ENCODE data around the gene TMEM187. TPM values are rescaled to one million over a fixed set of nuclear protein-coding genes. Genes with fewer than 3 reads are reported as not detected.

The TMEM187 gene
- total RNA-seq, 1 donor from 2014 or later: 6.7 TPM

DNA sequence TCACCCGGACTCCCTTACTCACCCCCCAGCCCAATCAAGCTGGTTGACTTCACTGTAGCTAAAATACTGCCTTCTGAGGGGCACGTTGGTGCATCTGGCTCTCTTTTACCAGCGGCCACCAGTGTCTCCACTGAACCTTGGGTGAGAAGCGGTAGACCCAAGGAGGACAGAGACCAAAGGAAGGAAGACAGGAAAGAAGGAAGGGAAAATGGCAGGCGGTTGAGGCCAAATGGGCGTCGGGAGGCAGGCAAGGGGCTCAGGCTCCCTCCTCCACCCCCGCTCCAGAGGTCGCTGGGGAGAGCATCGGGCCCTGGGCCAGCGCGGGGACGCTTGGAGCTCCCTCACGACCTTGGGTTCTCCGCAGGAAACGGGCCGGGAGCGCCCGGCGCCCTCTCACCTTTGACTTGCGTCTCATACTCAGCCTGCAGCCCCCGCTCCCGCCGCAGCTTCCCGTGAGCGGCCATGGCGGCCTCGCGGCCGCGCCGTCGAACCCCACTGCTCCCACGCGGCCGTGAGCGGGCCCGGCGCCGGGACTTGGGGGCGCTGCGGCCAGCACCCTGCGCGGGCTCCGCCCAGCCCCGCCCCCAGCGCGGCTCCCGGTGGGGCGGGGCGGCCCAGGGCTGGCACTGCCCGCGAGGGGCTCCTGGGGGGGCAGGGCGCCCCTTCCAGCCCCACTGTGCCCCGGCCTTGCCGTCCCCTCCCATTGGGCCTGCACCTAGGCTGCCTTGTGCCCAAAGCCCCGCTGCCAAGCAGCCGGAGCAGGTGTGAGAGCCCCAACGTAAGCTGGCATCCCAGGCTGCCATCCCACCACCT is 46.6 kb upstream of the TMEM187 start, which contains the start of gene ARHGAP4:
TSS of gene ARHGAP4 (minus strand) at position 526 of the 813 bp plus-strand sequence. CDS start at position 464, 62 bp downstream.
- DNase-seq: no peak
- TF ChIP-seq, protein P1, sequence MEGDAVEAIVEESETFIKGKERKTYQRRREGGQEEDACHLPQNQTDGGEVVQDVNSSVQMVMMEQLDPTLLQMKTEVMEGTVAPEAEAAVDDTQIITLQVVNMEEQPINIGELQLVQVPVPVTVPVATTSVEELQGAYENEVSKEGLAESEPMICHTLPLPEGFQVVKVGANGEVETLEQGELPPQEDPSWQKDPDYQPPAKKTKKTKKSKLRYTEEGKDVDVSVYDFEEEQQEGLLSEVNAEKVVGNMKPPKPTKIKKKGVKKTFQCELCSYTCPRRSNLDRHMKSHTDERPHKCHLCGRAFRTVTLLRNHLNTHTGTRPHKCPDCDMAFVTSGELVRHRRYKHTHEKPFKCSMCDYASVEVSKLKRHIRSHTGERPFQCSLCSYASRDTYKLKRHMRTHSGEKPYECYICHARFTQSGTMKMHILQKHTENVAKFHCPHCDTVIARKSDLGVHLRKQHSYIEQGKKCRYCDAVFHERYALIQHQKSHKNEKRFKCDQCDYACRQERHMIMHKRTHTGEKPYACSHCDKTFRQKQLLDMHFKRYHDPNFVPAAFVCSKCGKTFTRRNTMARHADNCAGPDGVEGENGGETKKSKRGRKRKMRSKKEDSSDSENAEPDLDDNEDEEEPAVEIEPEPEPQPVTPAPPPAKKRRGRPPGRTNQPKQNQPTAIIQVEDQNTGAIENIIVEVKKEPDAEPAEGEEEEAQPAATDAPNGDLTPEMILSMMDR (IDR thresholded peaks at IDR 0.05; ENCODE audit: partially characterized antibody, unreplicated experiment): no peak
- peaks cover 3% of the 10 kb centered on the region for H3K9me3 Mint-ChIP-seq (ENCODE audit: unreplicated experiment)

DNA sequence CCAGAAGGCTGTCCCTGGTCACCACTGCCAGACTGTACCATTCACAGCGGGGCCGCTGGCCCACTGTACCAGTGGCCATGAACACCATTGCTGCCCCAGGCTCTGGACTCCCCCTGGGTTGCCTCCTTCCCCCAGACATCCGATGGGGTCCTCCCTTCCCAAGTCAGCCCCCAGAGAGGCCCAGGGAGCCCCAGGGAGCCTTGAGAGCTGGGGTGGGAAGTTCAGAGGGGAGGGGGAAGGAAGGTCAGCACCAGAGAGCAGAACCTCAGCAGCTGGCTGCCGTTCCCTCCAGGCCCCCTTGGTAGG is 46.0 kb upstream of the TMEM187 start:
- TF ChIP-seq, protein P1 (IDR thresholded peaks at IDR 0.05; ENCODE audit: partially characterized antibody, unreplicated experiment): no peak
- H3K9me3 Mint-ChIP-seq (ENCODE audit: unreplicated experiment): peaks cover 3% of the 10 kb centered on the region
- no peaks in the 10 kb centered on the region for H3K36me3 Mint-ChIP-seq (ENCODE audit: unreplicated experiment)
- H3K4me3 Mint-ChIP-seq (ENCODE audit: unreplicated experiment): no peak overlapping the region
- peaks cover 6% of the 10 kb centered on the region for H3K4me1 Mint-ChIP-seq (ENCODE audit: low read depth, unreplicated experiment)
- peaks cover 6% of the 10 kb centered on the region for H3K27me3 Mint-ChIP-seq (ENCODE audit: unreplicated experiment)
- peak overlapping the region; percentile 90 for H3K27ac Mint-ChIP-seq (ENCODE audit: unreplicated experiment)
- no peak for DNase-seq

More for the DNA sequence above, 46.6 kb upstream of the TMEM187 start, which contains the start of gene ARHGAP4:
- H3K27me3 Mint-ChIP-seq (ENCODE audit: unreplicated experiment): peaks cover 6% of the 10 kb centered on the region
- H3K4me3 Mint-ChIP-seq (ENCODE audit: unreplicated experiment): peak within 1 kb of the TSS; percentile 82
- no peaks in the 10 kb centered on the region for H3K36me3 Mint-ChIP-seq (ENCODE audit: unreplicated experiment)
- peak within 1 kb of the TSS; percentile 90 for H3K27ac Mint-ChIP-seq (ENCODE audit: unreplicated experiment)
- peaks cover 7% of the 10 kb centered on the region for H3K4me1 Mint-ChIP-seq (ENCODE audit: low read depth, unreplicated experiment)

DNA sequence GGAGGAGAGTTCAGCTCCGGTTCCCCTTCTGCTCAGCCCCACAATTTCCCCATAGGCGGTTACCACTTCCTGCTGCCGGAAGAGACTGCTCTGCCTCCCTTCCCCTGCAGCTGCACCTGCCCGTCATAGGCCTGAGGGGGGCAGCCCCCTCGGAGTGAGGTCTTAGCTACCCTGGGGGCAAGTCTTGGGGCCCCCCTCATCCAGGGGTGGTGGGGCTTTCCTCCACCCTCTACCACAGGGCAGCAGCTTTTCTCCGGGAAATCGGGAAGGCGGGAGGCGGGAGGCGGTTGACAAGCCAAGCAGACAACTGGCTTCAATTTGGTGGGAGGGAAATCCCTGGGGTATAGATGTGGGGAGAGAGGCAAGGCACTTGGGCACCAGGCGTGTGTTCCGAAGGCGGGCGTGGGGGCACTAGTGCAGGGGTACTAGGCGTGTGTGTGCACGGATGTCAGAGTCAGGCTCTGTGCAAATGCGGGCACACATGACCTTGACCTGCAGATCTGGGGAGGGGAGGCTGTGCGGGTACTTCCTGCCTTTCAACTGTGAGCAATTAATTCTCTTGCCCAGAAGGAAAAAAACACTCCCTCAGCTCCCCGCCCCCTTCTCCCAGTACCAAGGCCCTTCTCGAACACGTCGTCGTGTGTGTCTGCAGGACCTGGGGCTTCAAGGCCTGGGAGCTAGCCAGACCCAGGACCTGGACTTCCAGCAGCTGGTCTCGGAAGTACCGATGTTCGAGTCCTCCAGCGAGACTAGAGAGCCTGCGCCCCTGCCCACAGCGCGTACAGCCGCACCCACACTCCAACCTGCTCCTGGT is 45.5 kb upstream of the TMEM187 start:
- DNase-seq: no peak
- Mint-ChIP-seq H3K4me1 (ENCODE audit: low read depth, unreplicated experiment) (peaks cover 6% of the 10 kb centered on the region), H3K27me3 (ENCODE audit: unreplicated experiment) (peaks cover 3% of the 10 kb centered on the region), H3K9me3 (ENCODE audit: unreplicated experiment) (peaks cover 3% of the 10 kb centered on the region), H3K36me3 (ENCODE audit: unreplicated experiment) (no peaks in the 10 kb centered on the region), H3K27ac (ENCODE audit: unreplicated experiment) (peak overlapping the region; percentile 90), H3K4me3 (ENCODE audit: unreplicated experiment) (peak overlapping the region; percentile 82)
- TF ChIP-seq, protein P1 (IDR thresholded peaks at IDR 0.05; ENCODE audit: partially characterized antibody, unreplicated experiment): no peak

DNA sequence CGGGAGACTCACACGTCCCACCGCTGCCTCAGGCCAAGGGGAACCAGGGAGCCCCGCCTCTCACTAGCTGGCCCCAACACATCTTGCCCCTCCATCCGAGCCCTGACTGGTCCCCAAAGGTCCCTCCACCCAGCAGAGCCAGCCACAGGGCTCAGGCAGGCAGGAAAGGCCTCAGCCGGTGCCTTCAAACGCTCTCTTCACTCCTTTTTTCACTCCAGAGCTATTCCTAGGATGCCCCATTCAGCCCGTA is 45.0 kb upstream of the TMEM187 start:
- Mint-ChIP-seq H3K9me3 (ENCODE audit: unreplicated experiment) (peaks cover 3% of the 10 kb centered on the region), H3K4me3 (ENCODE audit: unreplicated experiment) (peak overlapping the region; percentile 82), H3K27ac (ENCODE audit: unreplicated experiment) (peak overlapping the region; percentile 90), H3K4me1 (ENCODE audit: low read depth, unreplicated experiment) (peaks cover 4% of the 10 kb centered on the region), H3K36me3 (ENCODE audit: unreplicated experiment) (no peaks in the 10 kb centered on the region), H3K27me3 (ENCODE audit: unreplicated experiment) (peaks cover 3% of the 10 kb centered on the region)
- no peak for DNase-seq
- TF ChIP-seq, protein P1 (IDR thresholded peaks at IDR 0.05; ENCODE audit: partially characterized antibody, unreplicated experiment): no peak

Measured in glutamatergic neuron (in vitro differentiated cells).